GM23338 (cell line): ENCODE data around the gene PVALEF. TPM values are rescaled to one million over a fixed set of nuclear protein-coding genes. Genes with fewer than 3 reads are reported as not detected.
A peak's percentile ranks its signal among the peaks of the same experiment; 100 is the strongest.

Experiments used
- ATAC-seq: fragments of 200-7000 bp; cut with Tn5 transposase; 3 replicates; pipeline ENCODE4 v1.9.1; 2020
- DNase-seq: peaks from one replicate; pipeline ENCODE4 v3.0.0-alpha.2; 2015; ENCODE audit warnings: low spot score
- H2AFZ ChIP-seq: fragments of 200-600 bp; sonication (generic); 2 replicates; pipeline ENCODE4 v1.8.0; 2016; ENCODE audit warnings: antibody characterized with exemption, mild to moderate bottlenecking, moderate library complexity
- H3F3A ChIP-seq: fragments of 200-600 bp; sonication (generic); replicated peaks from 2 replicates; pipeline ENCODE4 v1.8.0; 2017; ENCODE audit warnings: antibody characterized with exemption, mixed run types, low read depth
- H3K27ac ChIP-seq: fragments of 200-600 bp; sonication (generic); 2 replicates; pipeline ENCODE4 v1.6.1; 2016; ENCODE audit warnings: low read depth
- H3K27me3 ChIP-seq: fragments of 200-600 bp; sonication (generic); 2 replicates; pipeline ENCODE4 v1.8.0; 2016; ENCODE audit warnings: mild to moderate bottlenecking, mixed run types, moderate library complexity; ENCODE audit not compliant: insufficient read depth
- H3K36me3 ChIP-seq: fragments of 200-600 bp; sonication (generic); 2 replicates; pipeline ENCODE4 v1.8.0; 2016; ENCODE audit warnings: mild to moderate bottlenecking; ENCODE audit not compliant: insufficient read depth
- H3K4me1 ChIP-seq: fragments of 200-600 bp; sonication (generic); 2 replicates; pipeline ENCODE4 v1.8.0; 2016; ENCODE audit warnings: mild to moderate bottlenecking, moderate library complexity; ENCODE audit not compliant: insufficient read depth
- H3K4me2 ChIP-seq: fragments of 200-600 bp; sonication (generic); 2 replicates; pipeline ENCODE4 v1.7.1; 2017; ENCODE audit warnings: mixed run types
- H3K4me3 ChIP-seq: fragments of 200-600 bp; sonication (generic); 2 replicates; pipeline ENCODE4 v1.6.1; 2016; ENCODE audit warnings: mixed run types
- H3K79me2 ChIP-seq: fragments of 200-600 bp; sonication (generic); replicated peaks from 2 replicates; pipeline ENCODE4 v1.8.0; 2017; ENCODE audit warnings: mild to moderate bottlenecking; ENCODE audit not compliant: insufficient read depth
- H3K9me2 ChIP-seq: fragments of 200-600 bp; sonication (generic); 2 replicates; pipeline ENCODE4 v1.8.0; 2017; ENCODE audit not compliant: insufficient read depth
- H4K20me1 ChIP-seq: fragments of 200-600 bp; sonication (generic); replicated peaks from 2 replicates; pipeline ENCODE4 v1.8.0; 2017; ENCODE audit warnings: mild to moderate bottlenecking; ENCODE audit not compliant: insufficient read depth
- H3K27ac Mint-ChIP-seq: 2 replicates; pipeline ENCODE4 v1.8.0; 2020; ENCODE audit warnings: inconsistent platforms, mild to moderate bottlenecking, moderate library complexity, mixed read lengths
- H3K27me3 Mint-ChIP-seq: 3 replicates; pipeline ENCODE4 v1.8.0; 2022; ENCODE audit warnings: low read depth, mild to moderate bottlenecking, moderate library complexity, mixed read lengths, inconsistent platforms; ENCODE audit not compliant: insufficient read depth, poor library complexity
- H3K36me3 Mint-ChIP-seq: 3 replicates; pipeline ENCODE4 v1.8.0; 2021; ENCODE audit warnings: low read depth, mild to moderate bottlenecking, inconsistent platforms, moderate library complexity, mixed read lengths
- H3K4me1 Mint-ChIP-seq: 3 replicates; pipeline ENCODE4 v1.8.0; 2020; ENCODE audit warnings: mild to moderate bottlenecking, inconsistent platforms, mixed read lengths
- H3K4me3 Mint-ChIP-seq: 3 replicates; pipeline ENCODE4 v1.8.0; 2021; ENCODE audit warnings: moderate library complexity, mild to moderate bottlenecking, inconsistent platforms, mixed read lengths
- H3K9me3 Mint-ChIP-seq: 3 replicates; pipeline ENCODE4 v1.8.0; 2020; ENCODE audit warnings: moderate library complexity, mild to moderate bottlenecking, inconsistent platforms, mixed read lengths
- EZH2 ChIP-seq: fragments of 200-600 bp; sonication (generic); IDR thresholded peaks from one replicate; pipeline ENCODE4 v1.8.0; 2017; ENCODE audit warnings: antibody characterized with exemption, mild to moderate bottlenecking, low read depth; ENCODE audit not compliant: unreplicated experiment
- JUNB ChIP-seq: IDR thresholded peaks from one replicate; pipeline ENCODE4 v1.6.1; 2016; ENCODE audit warnings: antibody characterized with exemption; ENCODE audit not compliant: unreplicated experiment
- NANOG ChIP-seq: IDR thresholded peaks from 2 replicates; pipeline ENCODE4 v1.6.1; 2016; ENCODE audit warnings: antibody characterized with exemption, borderline replicate concordance
- POLR2AphosphoS5 ChIP-seq: IDR thresholded peaks from 2 replicates; pipeline ENCODE4 v1.6.1; 2016; ENCODE audit warnings: antibody characterized with exemption, low read depth
- ZNF114 ChIP-seq: fragments of 250-450 bp; sonication (Bioruptor Pico); IDR thresholded peaks from 2 replicates; pipeline ENCODE4 v1.5.0; 2020; ENCODE audit warnings: mild to moderate bottlenecking, moderate library complexity
- ZNF331 ChIP-seq: fragments of 250-450 bp; sonication (Bioruptor Pico); IDR thresholded peaks from 2 replicates; pipeline ENCODE4 v1.5.0; 2020; ENCODE audit warnings: low read depth, mild to moderate bottlenecking, moderate library complexity
- polyA plus RNA-seq: library from polyadenylated mRNA; unstranded; fragments of >200 nt; fragmentation: Nextera tagmentation; extraction: Ambion mirVana; gene quantifications from 2 replicates; pipeline ENCODE4 v1.2.1, GENCODE V29; 2016
- total RNA-seq: library from RNA; depleted of rRNA; stranded (reverse); fragments of >200 nt; shearing (Covaris generic); gene quantifications from 2 replicates; pipeline ENCODE4 v1.2.3, GENCODE V29; 2014
- TF ChIP-seq, protein P1 (sequence below), 2 experiments: fragments of 200-600 bp in 1 of 2; sonication (generic) in 1 of 2; conservative IDR thresholded peaks; 2 replicates each; pipeline versions ENCODE4 v1.5.1 to v1.6.1; 2016 to 2017; ENCODE audit warnings: antibody characterized with exemption in 2 of 2, low read depth in 2 of 2, mild to moderate bottlenecking in 2 of 2, moderate library complexity in 1 of 2
- TF ChIP-seq, protein P2 (sequence below): IDR thresholded peaks from 2 replicates; pipeline ENCODE4 v1.6.1; 2016; ENCODE audit warnings: antibody characterized with exemption

Gene PVALEF
- total and polyA plus RNA-seq, 2 experiments from 2014 or later, result not detected

- TF ChIP-seq, protein P1, sequence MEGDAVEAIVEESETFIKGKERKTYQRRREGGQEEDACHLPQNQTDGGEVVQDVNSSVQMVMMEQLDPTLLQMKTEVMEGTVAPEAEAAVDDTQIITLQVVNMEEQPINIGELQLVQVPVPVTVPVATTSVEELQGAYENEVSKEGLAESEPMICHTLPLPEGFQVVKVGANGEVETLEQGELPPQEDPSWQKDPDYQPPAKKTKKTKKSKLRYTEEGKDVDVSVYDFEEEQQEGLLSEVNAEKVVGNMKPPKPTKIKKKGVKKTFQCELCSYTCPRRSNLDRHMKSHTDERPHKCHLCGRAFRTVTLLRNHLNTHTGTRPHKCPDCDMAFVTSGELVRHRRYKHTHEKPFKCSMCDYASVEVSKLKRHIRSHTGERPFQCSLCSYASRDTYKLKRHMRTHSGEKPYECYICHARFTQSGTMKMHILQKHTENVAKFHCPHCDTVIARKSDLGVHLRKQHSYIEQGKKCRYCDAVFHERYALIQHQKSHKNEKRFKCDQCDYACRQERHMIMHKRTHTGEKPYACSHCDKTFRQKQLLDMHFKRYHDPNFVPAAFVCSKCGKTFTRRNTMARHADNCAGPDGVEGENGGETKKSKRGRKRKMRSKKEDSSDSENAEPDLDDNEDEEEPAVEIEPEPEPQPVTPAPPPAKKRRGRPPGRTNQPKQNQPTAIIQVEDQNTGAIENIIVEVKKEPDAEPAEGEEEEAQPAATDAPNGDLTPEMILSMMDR (conservative IDR thresholded peaks at IDR 0.05; ENCODE audit: low read depth in 2 of 2), result no peak
- TF ChIP-seq NANOG (no peak), ZNF331 (no peak), JUNB (no peak), EZH2 (no peak)
- TF ChIP-seq, protein P2, sequence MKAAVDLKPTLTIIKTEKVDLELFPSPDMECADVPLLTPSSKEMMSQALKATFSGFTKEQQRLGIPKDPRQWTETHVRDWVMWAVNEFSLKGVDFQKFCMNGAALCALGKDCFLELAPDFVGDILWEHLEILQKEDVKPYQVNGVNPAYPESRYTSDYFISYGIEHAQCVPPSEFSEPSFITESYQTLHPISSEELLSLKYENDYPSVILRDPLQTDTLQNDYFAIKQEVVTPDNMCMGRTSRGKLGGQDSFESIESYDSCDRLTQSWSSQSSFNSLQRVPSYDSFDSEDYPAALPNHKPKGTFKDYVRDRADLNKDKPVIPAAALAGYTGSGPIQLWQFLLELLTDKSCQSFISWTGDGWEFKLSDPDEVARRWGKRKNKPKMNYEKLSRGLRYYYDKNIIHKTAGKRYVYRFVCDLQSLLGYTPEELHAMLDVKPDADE, result no peak
Observed at GRCh38 chr17:81131486-81132196, 33.7 kb upstream of the PVALEF start (continued).

DNA sequence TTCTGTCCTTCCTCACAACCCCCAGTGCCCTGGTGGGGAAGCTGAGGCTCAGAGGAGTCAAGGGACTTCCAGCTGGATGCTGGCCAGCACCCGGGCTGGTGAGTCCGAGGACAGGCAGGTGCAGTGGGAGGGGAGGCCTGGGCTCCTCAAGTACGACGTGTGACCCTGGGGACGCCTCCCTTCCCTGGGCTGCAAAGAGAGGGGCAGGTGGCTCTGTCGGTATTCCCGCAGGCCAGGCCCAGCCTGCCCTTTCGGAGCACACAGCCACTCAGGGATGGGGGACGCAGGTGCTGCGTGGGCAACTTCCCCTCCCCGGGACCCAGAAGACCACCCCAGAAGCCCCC, 33.1 kb upstream of the PVALEF start:
- Histone ChIP-seq H3K9me2 (no peaks in the 10 kb centered on the region), H3K27me3 (no peaks in the 10 kb centered on the region), H3K27ac (no peak overlapping the region), H3F3A (no peaks in the 10 kb centered on the region), H4K20me1 (no peaks in the 10 kb centered on the region), H2AFZ (no peak overlapping the region), H3K79me2 (no peaks in the 10 kb centered on the region), H3K4me2 (no peak overlapping the region), H3K4me1 (no peaks in the 10 kb centered on the region), H3K36me3 (no peaks in the 10 kb centered on the region), H3K4me3 (no peak overlapping the region)
- Mint-ChIP-seq H3K27ac (no peak overlapping the region), H3K27me3 (peaks cover 4% of the 10 kb centered on the region), H3K4me1 (no peaks in the 10 kb centered on the region), H3K36me3 (no peaks in the 10 kb centered on the region), H3K4me3 (no peak overlapping the region), H3K9me3 (no peaks in the 10 kb centered on the region)
- peak; percentile 4; the same call in 1 of the 3 replicates for ATAC-seq
- TF ChIP-seq ZNF331, result no peak
- no peak for DNase-seq

DNA sequence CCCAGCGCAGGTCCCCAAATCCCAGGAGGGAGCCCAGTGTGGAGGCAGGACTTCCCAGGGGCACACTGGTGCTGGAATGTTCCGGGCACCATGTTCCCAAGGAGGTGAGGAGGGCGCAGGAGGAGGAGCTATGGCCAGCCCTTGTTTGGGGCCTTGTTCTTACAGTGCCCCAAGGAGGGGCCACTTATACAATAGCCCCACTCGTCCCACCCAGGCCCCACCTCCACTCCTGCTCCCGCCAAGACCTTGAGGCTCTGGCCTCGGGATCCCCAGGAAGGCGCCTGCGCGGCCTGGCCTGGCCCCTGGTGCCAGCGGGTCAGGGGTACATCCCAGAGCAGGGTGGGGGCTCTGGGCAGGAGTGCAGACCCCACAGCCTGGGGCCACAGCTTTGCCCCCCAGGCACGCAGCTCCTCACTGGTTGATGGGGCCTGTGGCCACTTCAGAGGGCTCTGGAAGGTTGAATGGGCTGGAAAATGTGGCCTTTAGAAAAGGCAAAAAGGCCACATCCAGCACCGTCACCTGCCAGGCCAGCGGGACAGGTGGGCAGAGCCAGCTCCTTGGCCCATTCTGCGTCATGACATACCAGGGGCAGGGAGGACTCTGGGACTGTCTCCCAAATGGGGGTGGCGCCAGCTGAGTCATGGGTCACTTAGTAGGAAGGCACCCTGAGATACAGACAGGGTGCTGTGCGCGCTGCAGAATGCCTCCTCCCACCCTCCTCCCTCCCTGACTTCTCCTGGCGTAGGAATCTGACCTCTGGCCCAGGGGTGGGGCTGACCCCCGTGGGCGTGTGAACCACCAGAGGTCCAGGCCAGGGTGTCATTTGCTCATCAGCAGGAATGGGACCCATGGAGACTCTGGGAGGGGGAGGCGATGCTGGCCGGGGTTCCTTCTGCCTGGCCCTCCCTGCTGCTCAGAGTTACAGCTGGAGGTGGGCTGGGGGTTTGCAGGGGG, 32.3 kb upstream of the PVALEF start:
- ATAC-seq, result no peak
- peaks cover 5% of the 10 kb centered on the region for H3K9me3 Mint-ChIP-seq
- H3K4me2 ChIP-seq, result no peak overlapping the region
- no peak for TF ChIP-seq JUNB
- TF ChIP-seq ZNF331, result no peak
- no peak for TF ChIP-seq POLR2AphosphoS5
- TF ChIP-seq ZNF114 (CRISPR knock-in tag), result no peak
- TF ChIP-seq, protein P2, result no peak

More for the DNA sequence above, 32.3 kb upstream of the PVALEF start:
- H3K79me2 ChIP-seq, result no peaks in the 10 kb centered on the region
- Mint-ChIP-seq H3K4me1 (no peaks in the 10 kb centered on the region), H3K4me3 (no peak overlapping the region), H3K27me3 (peaks cover 7% of the 10 kb centered on the region), H3K27ac (no peak overlapping the region), H3K36me3 (no peaks in the 10 kb centered on the region)
- peaks cover 7% of the 10 kb centered on the region for H3F3A ChIP-seq
- H3K4me1 ChIP-seq, result no peaks in the 10 kb centered on the region
- no peaks in the 10 kb centered on the region for H3K36me3 ChIP-seq
- H3K27ac ChIP-seq, result no peak overlapping the region
- H3K4me3 ChIP-seq, result no peak overlapping the region
- DNase-seq, result no peak
- no peak overlapping the region for H2AFZ ChIP-seq
- H3K9me2 ChIP-seq, result no peaks in the 10 kb centered on the region
- no peaks in the 10 kb centered on the region for H4K20me1 ChIP-seq
- H3K27me3 ChIP-seq, result no peaks in the 10 kb centered on the region
